Kidney (tissue), 14 donors: Measurements from ENCODE around the gene RPL10L. TPM values are rescaled to one million over a fixed set of nuclear protein-coding genes. Genes with fewer than 3 reads are reported as not detected.

ENCODE experiments used
- DNase-seq, 5 donors: peaks; one replicate each; pipeline ENCODE4 v3.0.0-alpha.2; 2013 to 2020
- FAIRE-seq: peaks from 2 replicates; lab custom pipeline; 2012; peaks lifted over from hg19 to GRCh38; lab: Jason Lieb, UNC
- H3K27ac ChIP-seq, 2 donors: one replicate each; pipeline ENCODE4 v1.7.0; 2013; ENCODE audit warnings: low read depth in 2 of 2, low read length in 2 of 2, inconsistent platforms in 1 of 2
- H3K27me3 ChIP-seq: one replicate; pipeline ENCODE4 v1.7.1; 2013; ENCODE audit warnings: low read length, inconsistent platforms; ENCODE audit not compliant: control insufficient read depth, insufficient read depth
- H3K36me3 ChIP-seq, 3 donors: one replicate each; pipeline versions ENCODE4 v1.7.0 to v1.7.1; 2013; ENCODE audit warnings: low read length in 3 of 3, control low read depth in 1 of 3, inconsistent platforms in 1 of 3; ENCODE audit not compliant: insufficient read depth in 3 of 3, control insufficient read depth in 2 of 3
- H3K4me1 ChIP-seq, 3 donors: one replicate each; pipeline versions ENCODE4 v1.7.0 to v1.7.1; 2013; ENCODE audit warnings: low read length in 3 of 3, inconsistent platforms in 1 of 3, low read depth in 1 of 3; ENCODE audit not compliant: control insufficient read depth in 2 of 3, insufficient read depth in 2 of 3
- H3K4me3 ChIP-seq, 3 donors: one replicate each; pipeline versions ENCODE4 v1.7.0 to v1.8.1; 2013; ENCODE audit warnings: low read length in 3 of 3, control low read depth in 1 of 3, inconsistent platforms in 1 of 3
- H3K9ac ChIP-seq, 3 donors: one replicate each; pipeline versions ENCODE4 v1.7.0 to v1.7.1; 2013; ENCODE audit warnings: low read length in 3 of 3, control low read depth in 1 of 3, inconsistent platforms in 1 of 3
- H3K9me3 ChIP-seq, 3 donors: one replicate each; pipeline versions ENCODE4 v1.7.0 to v1.7.1; 2013; ENCODE audit warnings: low read length in 3 of 3, control low read depth in 1 of 3, inconsistent platforms in 1 of 3; ENCODE audit not compliant: control insufficient read depth in 2 of 3, insufficient read depth in 1 of 3
- intact Hi-C: fragments of 100-400 bp; cut with DNase I; formaldehyde crosslinking; loops from one replicate; pipeline ENCODE4 v1.11.1; 2022
- polyA plus RNA-seq: library from polyadenylated mRNA; stranded (reverse); fragments of 350-450 nt; fragmentation: Illumina TruSeq; extraction: RNeasy Lipid Tissue Mini Kit (QIAGEN cat#74804); gene quantifications from one replicate; pipeline ENCODE4 v1.2.3, GENCODE V29; 2014; ENCODE audit warnings: low read depth, low replicate concordance; ENCODE audit not compliant: insufficient read depth
- total RNA-seq: library from RNA; stranded (reverse); fragmentation: NEBNext Ultra II Directional; extraction: Animal tissue kit (Norgen Biotek cat#: 25700); gene quantifications from one replicate; pipeline ENCODE4 v1.2.1, GENCODE V29; 2021
- TF ChIP-seq, protein P1 (sequence below): IDR thresholded peaks from 3 replicates; pipeline ENCODE4 v1.5.1; 2012; ENCODE audit warnings: mild to moderate bottlenecking, moderate library complexity, borderline replicate concordance; ENCODE audit not compliant: insufficient read depth; ENCODE audit errors: extremely low read depth
- donor health status: control.
- donor health status: control.
- donor health status: control.
- donor health status: control.
- donor health status: control.
- donor health status: DM: yes; HTN: yes; CAD: no.
- donor health status: Normal renal cell carcinoma (clear cell type).

The RPL10L gene
- total and polyA plus RNA-seq, 2 donors from 2014 or later, result not detected

GRCh38 chr14:46672128-46672527, 20.5 kb upstream of the RPL10L start:
- no peaks in the 10 kb centered on the region for H3K4me1 ChIP-seq
- no peak overlapping the region for H3K9ac ChIP-seq
- no peak overlapping the region for H3K4me3 ChIP-seq
- intact Hi-C loops, result no loop called here
- H3K36me3 ChIP-seq, result no peaks in the 10 kb centered on the region
- no peak for DNase-seq
- TF ChIP-seq, protein P1, sequence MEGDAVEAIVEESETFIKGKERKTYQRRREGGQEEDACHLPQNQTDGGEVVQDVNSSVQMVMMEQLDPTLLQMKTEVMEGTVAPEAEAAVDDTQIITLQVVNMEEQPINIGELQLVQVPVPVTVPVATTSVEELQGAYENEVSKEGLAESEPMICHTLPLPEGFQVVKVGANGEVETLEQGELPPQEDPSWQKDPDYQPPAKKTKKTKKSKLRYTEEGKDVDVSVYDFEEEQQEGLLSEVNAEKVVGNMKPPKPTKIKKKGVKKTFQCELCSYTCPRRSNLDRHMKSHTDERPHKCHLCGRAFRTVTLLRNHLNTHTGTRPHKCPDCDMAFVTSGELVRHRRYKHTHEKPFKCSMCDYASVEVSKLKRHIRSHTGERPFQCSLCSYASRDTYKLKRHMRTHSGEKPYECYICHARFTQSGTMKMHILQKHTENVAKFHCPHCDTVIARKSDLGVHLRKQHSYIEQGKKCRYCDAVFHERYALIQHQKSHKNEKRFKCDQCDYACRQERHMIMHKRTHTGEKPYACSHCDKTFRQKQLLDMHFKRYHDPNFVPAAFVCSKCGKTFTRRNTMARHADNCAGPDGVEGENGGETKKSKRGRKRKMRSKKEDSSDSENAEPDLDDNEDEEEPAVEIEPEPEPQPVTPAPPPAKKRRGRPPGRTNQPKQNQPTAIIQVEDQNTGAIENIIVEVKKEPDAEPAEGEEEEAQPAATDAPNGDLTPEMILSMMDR, result no peak
- FAIRE-seq, result no peak
- H3K27me3 ChIP-seq, result no peaks in the 10 kb centered on the region
- no peaks in the 10 kb centered on the region for H3K9me3 ChIP-seq
- H3K27ac ChIP-seq, result no peak overlapping the region

DNA sequence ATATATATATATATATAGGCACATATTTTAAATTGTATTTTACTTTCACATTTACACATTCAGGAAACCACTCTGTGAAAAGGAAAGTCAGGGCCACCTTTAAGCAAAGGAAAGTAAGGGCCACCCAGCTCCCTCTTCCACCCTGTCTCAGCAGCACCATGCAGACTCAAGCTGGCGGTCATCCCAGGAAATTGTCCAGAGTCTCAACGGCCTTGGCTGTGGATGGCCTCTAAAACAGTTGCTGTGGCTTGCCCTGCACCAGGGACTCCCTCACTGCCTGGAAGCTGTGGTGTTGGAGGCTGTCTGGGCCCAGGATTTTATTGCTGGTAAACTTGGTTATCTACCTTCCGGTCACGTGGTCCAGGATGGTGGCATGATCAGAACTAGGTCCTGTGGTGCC, 11.8 kb upstream of the RPL10L start:
- FAIRE-seq (no peak), DNase-seq (no peak)
- H3K4me1 ChIP-seq, result no peaks in the 10 kb centered on the region
- H3K9me3 ChIP-seq, result peaks cover 0 to 1% (median under 1%) of the 10 kb centered on the region in 3 donors
- no peaks in the 10 kb centered on the region for H3K36me3 ChIP-seq
- TF ChIP-seq, protein P1, result no peak
- no peak overlapping the region for H3K9ac ChIP-seq
- H3K4me3 ChIP-seq, result no peak overlapping the region
- intact Hi-C loops, result no loop called here
- H3K27ac ChIP-seq, result no peak overlapping the region
- no peaks in the 10 kb centered on the region for H3K27me3 ChIP-seq

DNA sequence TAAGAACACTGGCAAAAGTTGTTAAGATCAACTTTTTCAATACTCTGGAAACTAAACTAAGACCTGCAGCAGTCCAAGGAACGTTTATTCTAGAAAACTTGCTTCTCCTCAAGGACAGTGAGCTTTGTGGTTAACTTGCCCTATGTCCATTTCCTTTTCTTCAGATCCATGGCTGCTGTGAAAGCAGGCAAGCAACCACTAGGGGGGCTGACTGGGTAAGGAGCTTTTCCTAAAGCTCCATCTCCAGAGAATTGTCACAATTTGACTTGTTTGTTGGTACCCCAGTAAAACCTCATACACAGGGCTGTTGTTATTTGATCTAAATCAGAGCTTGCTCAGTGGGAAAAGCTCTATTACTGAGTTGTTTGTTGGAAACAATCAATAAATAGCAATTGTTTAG, 10.1 kb upstream of the RPL10L start:
- TF ChIP-seq, protein P1, result peak; percentile 2
- Histone ChIP-seq H3K9ac (no peak overlapping the region), H3K36me3 (no peaks in the 10 kb centered on the region), H3K4me1 (no peaks in the 10 kb centered on the region), H3K9me3 (peaks cover 0 to 4% (median 2%) of the 10 kb centered on the region in 3 donors), H3K4me3 (no peak overlapping the region), H3K27ac (no peak overlapping the region), H3K27me3 (no peaks in the 10 kb centered on the region)
- FAIRE-seq (no peak), DNase-seq (no peak)
- intact Hi-C loops, result no loop called here
